Spinal cord (tissue), 10 donors: ENCODE measurements around the gene GNAT3. TPM values are rescaled to one million over a fixed set of nuclear protein-coding genes. Genes with fewer than 3 reads are reported as not detected.

Experiments used
- DNase-seq, 6 donors: peaks; one replicate each; pipeline versions ENCODE4 v3.0.0 to v3.0.0-alpha.2; 2013 to 2015; ENCODE audit warnings: low spot score in 6 of 6, low read depth in 4 of 6
- H3K27ac ChIP-seq: one replicate; pipeline ENCODE4 v1.5.1; 2013; ENCODE audit warnings: low read depth, low read length, control low read depth
- H3K27me3 ChIP-seq: one replicate; pipeline ENCODE4 v1.6.1; 2013; ENCODE audit warnings: low read length; ENCODE audit not compliant: control insufficient read depth, insufficient read depth
- H3K36me3 ChIP-seq: one replicate; pipeline ENCODE4 v1.6.1; 2013; ENCODE audit warnings: low read length; ENCODE audit not compliant: control insufficient read depth, insufficient read depth
- H3K4me1 ChIP-seq: one replicate; pipeline ENCODE4 v1.6.1; 2013; ENCODE audit warnings: low read length; ENCODE audit not compliant: control insufficient read depth, insufficient read depth
- H3K4me3 ChIP-seq: one replicate; pipeline ENCODE4 v1.5.1; 2013; ENCODE audit warnings: low read depth, low read length, control low read depth
- H3K9me3 ChIP-seq: one replicate; pipeline ENCODE4 v1.6.1; 2013; ENCODE audit warnings: low read length; ENCODE audit not compliant: control insufficient read depth, insufficient read depth
- WGBS: methylation state at CpG from one replicate; pipeline ENCODE4 v1.1.5; 2013; ENCODE audit warnings: missing lambda C conversion rate; ENCODE audit not compliant: insufficient coverage; 5-methylcytosine and 5-hydroxymethylcytosine counted together
- polyA plus RNA-seq, 2 donors: library from polyadenylated mRNA; unstranded; fragments of 120-200 nt; gene quantifications; one replicate each; pipeline ENCODE4 v1.2.1, GENCODE V29; 2013; ENCODE audit not compliant: insufficient read length in 2 of 2
- total RNA-seq, 2 donors: library from RNA; depleted of rRNA in 1 of 2; stranded (reverse); fragments of 120-200 nt in 1 of 2; fragments of >200 nt in 1 of 2; gene quantifications; one replicate each; pipeline versions ENCODE4 v1.2.3 to v1.2.4, GENCODE V29; 2013 to 2014
- donor health status: healthy.

The GNAT3 gene
- total and polyA plus RNA-seq, 4 donors: not detected

- H3K9me3 ChIP-seq: no peaks in the 10 kb centered on the region
- H3K36me3 ChIP-seq: no peaks in the 10 kb centered on the region
- no peak overlapping the region for H3K27ac ChIP-seq
- H3K27me3 ChIP-seq: no peaks in the 10 kb centered on the region
- H3K4me1 ChIP-seq: no peaks in the 10 kb centered on the region
- WGBS: no CpG with 5 or more reads among the region's 2 CpGs
- H3K4me3 ChIP-seq: no peak overlapping the region
- peak in 3 of 6 donors; percentile 23 to 75 (median 58) for DNase-seq
These were observed 58.0 kb downstream of the GNAT3 start for GRCh38 chr7:80453699-80454340.

- Histone ChIP-seq H3K36me3 (no peaks in the 10 kb centered on the region), H3K9me3 (no peaks in the 10 kb centered on the region), H3K4me3 (no peak overlapping the region), H3K27me3 (no peaks in the 10 kb centered on the region), H3K27ac (no peak overlapping the region), H3K4me1 (no peaks in the 10 kb centered on the region)
- no peak for DNase-seq
- no CpG with 5 or more reads among the region's 6 CpGs for WGBS
These were observed 61.1 kb downstream of the GNAT3 start for GRCh38 chr7:80450621-80451308.

- Histone ChIP-seq H3K9me3 (no peaks in the 10 kb centered on the region), H3K4me3 (no peak overlapping the region), H3K27ac (no peak overlapping the region), H3K4me1 (no peaks in the 10 kb centered on the region), H3K27me3 (no peaks in the 10 kb centered on the region), H3K36me3 (no peaks in the 10 kb centered on the region)
- no peak for DNase-seq
- 91% methylated on average over 3 of the region's 4 CpGs for WGBS
These were observed 62.0 kb downstream of the GNAT3 start for GRCh38 chr7:80449836-80450235.

- no peak overlapping the region for H3K27ac ChIP-seq
- peak in 1 of 6 donors; percentile 76 for DNase-seq
- WGBS: no CpG with 5 or more reads among the region's 5 CpGs
- no peaks in the 10 kb centered on the region for H3K36me3 ChIP-seq
- H3K9me3 ChIP-seq: no peaks in the 10 kb centered on the region
- no peaks in the 10 kb centered on the region for H3K4me1 ChIP-seq
- no peak overlapping the region for H3K4me3 ChIP-seq
- H3K27me3 ChIP-seq: no peaks in the 10 kb centered on the region
These were observed 66.5 kb downstream of the GNAT3 start for GRCh38 chr7:80445351-80445750.

GRCh38 chr7:80444811-80445210 lies 67.1 kb downstream of the GNAT3 start:
- H3K36me3 ChIP-seq: no peaks in the 10 kb centered on the region
- DNase-seq: peak in 1 of 6 donors; percentile 9
- no CpG with 5 or more reads among the region's 1 CpG for WGBS
- no peaks in the 10 kb centered on the region for H3K9me3 ChIP-seq
- H3K4me1 ChIP-seq: no peaks in the 10 kb centered on the region
- no peaks in the 10 kb centered on the region for H3K27me3 ChIP-seq
- H3K27ac ChIP-seq: no peak overlapping the region
- no peak overlapping the region for H3K4me3 ChIP-seq

- Histone ChIP-seq H3K9me3 (no peaks in the 10 kb centered on the region), H3K4me3 (no peak overlapping the region), H3K27ac (no peak overlapping the region), H3K36me3 (no peaks in the 10 kb centered on the region), H3K27me3 (no peaks in the 10 kb centered on the region), H3K4me1 (no peaks in the 10 kb centered on the region)
- 100% methylated on average over 1 of the region's 3 CpGs for WGBS
- DNase-seq: no peak
These were observed 68.5 kb downstream of the GNAT3 start for GRCh38 chr7:80443325-80443724.

DNA sequence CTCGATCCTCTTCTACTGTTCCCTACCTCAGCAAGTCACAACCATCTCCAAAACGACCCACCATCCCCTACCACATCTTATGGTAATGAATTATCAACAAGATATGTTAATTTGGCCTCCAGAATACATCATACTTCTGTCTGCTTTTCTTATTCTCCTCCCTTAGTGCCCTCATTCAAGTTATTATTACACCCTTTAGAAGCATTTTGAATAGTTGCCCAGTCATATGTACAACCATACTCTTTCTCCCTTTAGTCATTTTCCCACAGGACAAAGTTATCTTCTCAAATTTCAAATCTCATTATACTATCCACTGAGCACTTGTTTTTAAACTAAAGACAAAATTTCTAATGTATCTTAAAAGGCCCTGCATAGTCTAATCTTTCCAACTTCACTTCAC lies 71.0 kb downstream of the GNAT3 start:
- H3K9me3 ChIP-seq: no peaks in the 10 kb centered on the region
- no peaks in the 10 kb centered on the region for H3K4me1 ChIP-seq
- H3K36me3 ChIP-seq: no peaks in the 10 kb centered on the region
- no peak for DNase-seq
- H3K27ac ChIP-seq: no peak overlapping the region
- no CpG with 5 or more reads among the region's 2 CpGs for WGBS
- no peak overlapping the region for H3K4me3 ChIP-seq
- no peaks in the 10 kb centered on the region for H3K27me3 ChIP-seq

DNA sequence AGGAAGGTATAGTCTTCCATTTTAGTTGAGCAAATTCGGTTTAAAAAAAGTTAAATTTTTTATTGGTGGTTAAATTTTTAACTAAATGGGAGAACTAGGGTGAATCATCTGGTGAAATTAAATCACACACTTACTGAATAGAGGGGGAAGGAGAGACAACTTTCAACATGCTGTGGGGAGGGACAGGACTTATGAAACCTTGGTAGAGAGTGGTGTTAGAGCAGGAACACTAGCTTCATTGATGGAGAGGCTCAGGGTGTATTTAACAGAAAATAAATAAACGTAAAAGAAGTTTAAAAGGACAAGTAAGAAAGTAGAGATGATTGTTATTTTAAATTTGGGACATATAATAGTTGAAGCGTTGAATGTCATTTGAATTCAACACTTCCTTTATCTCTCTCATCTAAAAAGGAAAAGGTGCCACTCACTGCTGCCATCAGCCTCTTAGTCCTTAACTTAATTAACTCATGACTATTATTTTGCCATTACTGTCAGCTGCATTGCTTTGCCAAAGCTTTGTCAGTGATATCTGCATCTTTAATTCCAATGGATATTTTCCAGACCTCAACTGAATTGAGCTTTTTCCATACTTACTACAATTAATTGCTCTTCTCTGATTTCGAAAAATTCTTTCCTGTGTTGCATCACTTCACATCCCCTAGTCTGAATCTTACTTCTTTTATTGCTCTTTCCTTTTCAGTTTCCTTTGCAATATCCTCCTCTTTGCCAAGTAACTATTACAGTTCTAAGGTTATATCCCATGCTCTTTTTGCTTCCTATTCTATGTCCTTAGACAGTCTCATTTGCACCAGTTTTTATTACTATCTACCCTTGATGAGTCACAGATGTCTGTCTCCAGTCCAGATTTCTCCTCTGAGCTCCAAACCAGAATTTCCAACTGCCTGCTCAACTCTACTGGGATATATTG lies 71.7 kb downstream of the GNAT3 start:
- H3K4me1 ChIP-seq: no peaks in the 10 kb centered on the region
- peak in 1 of 6 donors; percentile 11 for DNase-seq
- no peaks in the 10 kb centered on the region for H3K36me3 ChIP-seq
- 90% methylated on average over 1 of the region's 4 CpGs for WGBS
- no peaks in the 10 kb centered on the region for H3K9me3 ChIP-seq
- H3K27ac ChIP-seq: no peak overlapping the region
- H3K27me3 ChIP-seq: no peaks in the 10 kb centered on the region
- no peak overlapping the region for H3K4me3 ChIP-seq

GRCh38 chr7:80435521-80435920 lies 76.3 kb downstream of the GNAT3 start:
- no CpG with 5 or more reads among the region's 2 CpGs for WGBS
- Histone ChIP-seq H3K4me3 (no peak overlapping the region), H3K9me3 (no peaks in the 10 kb centered on the region), H3K4me1 (no peaks in the 10 kb centered on the region), H3K27ac (no peak overlapping the region), H3K27me3 (no peaks in the 10 kb centered on the region), H3K36me3 (no peaks in the 10 kb centered on the region)
- DNase-seq: peak in 1 of 6 donors; percentile 6
